ENCODE results near the gene PRSS48.
"Not testable (repeated sequence)": the region's sequence is repeated elsewhere in the genome, so short reads cannot be mapped to it uniquely, and the experiment has no call there.

PRSS48 gene

GRCh38 chr4:151318307-151319006 is 41.5 kb downstream of the PRSS48 start:
- no peak for DNase-seq (ENCODE audit: low spot score)

DNA sequence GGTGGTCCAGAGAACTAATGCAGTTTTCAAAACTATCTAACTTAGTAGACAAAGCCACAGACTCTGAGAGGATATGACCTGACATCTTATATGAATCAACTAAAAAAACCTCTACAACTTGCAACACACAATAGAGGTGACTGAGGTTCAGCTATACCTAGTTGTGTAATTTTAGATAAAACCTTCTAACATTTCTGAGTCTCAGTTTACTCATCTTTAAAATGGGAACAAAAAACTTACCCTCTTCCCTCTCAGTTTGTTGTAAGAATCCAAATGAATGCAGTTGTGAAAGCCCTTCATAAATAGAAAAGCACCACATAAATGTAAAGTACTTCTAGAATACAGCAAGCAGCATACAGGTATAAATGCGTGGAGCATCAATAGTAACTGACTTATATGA is 42.5 kb downstream of the PRSS48 start:
- DNase-seq (ENCODE audit: low spot score), result no peak

DNA sequence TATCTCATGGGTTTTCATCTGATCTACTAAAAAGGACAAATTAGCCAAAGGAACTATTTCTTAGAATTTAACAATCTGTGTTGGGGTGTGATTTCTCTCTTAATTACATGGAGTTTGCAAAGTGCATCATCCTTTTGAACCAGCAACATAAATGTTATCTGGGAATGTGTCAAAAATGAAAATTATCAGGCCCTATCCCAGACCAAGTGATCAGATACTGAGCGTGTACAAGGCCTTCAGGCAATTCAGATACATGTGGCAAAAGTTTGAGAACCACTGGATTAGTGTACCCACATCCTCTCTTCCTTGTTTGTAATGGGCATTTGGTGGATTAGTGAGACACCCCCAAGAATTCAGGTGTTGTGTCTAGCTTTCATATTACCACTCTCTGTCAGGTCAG is 44.6 kb downstream of the PRSS48 start:
- no peak for DNase-seq (ENCODE audit: low spot score)

DNA sequence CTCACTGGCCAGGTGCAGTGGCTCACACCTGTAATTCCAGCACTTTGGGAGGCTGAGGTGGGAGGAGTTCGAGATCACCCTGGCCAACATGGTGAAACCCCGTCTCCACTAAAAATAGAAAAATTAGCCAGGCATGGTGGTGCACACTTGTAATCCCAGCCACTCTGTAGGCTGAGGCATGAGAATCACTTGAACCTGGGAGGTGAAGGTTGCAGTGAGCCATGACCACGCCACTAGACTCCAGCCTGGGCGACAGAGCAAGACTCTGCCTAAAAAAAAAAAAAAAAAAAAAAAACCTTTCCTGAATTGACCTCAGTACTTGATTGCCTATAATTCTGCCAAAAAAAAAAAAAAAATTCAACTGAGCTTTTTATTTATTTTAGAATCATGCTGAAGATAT is 45.2 kb downstream of the PRSS48 start:
- not testable (repeated sequence) for DNase-seq (ENCODE audit: low spot score)

DNA sequence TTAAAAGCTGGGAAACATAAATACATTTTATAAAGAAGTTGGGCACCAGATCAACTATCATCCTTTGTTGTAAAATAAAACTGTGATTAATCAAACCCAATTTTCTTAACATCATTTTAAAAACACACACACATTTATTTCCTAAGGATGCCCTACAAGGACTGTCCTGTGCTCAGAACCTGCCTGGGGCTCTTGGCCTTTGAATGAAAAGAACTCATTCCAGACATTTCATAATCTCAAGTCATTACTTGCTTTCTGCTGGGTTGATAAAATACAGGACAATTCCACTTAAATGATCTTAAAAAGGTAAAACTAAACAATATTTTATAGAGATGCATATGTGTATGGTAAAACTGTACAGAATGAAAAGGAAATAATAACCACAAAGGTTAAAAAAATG is 45.6 kb downstream of the PRSS48 start:
- no peak for DNase-seq (ENCODE audit: low spot score)

- no peak for DNase-seq (ENCODE audit: low spot score)
These were observed 46.7 kb downstream of the PRSS48 start for GRCh38 chr4:151323667-151324066.

GRCh38 chr4:151324124-151324751 is 47.3 kb downstream of the PRSS48 start:
- peak; percentile 29 for DNase-seq (ENCODE audit: low spot score)

DNA sequence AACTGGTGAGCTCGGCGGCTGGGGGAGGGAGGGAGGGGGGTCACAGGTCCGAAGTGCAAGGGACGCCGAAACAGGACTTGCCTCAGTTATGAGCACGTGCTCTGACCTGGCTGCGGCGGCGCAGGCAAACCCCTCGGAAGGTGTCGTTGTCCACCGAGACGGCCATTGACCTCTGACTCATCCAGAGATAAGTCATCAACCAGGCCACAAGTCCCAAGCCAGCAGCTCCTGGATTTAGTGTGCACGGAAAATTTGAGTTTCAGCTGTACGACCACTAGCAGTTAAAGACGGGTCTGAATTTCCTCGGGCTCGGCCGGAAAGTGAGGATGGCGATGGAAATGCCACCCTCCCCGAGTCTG is 47.8 kb downstream of the PRSS48 start:
- peak; percentile 47 for DNase-seq (ENCODE audit: low spot score)

DNA sequence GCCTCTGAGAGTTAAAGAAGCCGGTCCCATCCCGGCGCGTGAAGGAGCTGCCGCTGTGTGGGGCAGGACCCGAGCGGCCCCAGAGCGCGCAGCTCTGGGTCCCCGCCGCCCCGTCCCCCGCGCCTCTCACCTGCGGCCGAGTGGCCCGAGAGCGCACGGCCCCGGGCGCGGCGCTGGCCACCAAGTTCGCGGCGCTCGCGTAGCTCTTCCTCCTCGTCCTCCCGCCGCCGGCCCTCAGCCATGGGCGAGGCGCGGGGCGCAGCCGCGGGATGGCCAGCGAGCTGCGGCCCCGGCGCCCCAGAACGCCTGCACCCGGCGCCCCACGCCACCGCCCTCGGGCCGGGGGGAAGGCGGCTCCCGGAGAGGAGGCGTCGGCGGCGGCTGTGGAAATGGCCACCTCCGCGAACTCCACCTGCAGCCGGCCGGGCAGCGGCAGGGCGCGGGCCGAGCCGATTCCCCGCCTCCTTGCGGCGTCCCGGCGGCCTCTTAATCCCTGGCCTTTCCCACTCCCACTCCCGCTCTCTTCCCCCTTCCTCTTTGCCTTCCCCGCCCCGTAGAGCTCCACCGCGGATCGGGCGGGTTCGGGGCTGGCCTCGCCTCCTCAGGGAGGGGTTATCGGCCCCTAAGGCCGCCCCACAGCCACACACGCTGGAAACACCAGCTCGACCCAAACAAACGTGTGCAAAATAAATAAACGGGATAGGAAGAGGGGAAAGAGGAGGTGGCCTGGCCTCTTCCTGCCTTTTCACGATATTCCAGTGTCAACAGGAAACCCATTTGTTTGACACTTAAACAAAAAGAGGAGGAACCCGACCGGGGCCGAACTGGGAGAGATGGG is 48.4 kb downstream of the PRSS48 start, which contains the start of gene SH3D19:
Gene SH3D19 (minus strand): TSS at position 495 of the 838 bp plus-strand sequence. CDS start 253 bp downstream, at position 242.
- peak; percentile 76 for DNase-seq (ENCODE audit: low spot score)

DNA sequence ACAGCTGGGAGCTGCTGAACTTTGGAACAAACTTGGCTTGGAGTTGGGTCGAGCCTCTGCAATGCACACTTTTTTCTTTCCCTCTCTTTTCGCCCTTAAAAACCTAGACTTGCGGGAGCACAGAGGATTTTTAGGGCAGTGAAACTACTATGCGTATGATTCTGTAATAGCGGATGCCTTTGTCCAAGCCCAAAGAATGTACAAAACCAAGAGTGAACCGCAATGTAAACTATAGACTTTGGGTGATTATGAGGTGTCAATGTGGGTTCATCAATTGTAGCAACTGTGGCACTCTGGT is 48.9 kb downstream of the PRSS48 start:
- no peak for DNase-seq (ENCODE audit: low spot score)

DNA sequence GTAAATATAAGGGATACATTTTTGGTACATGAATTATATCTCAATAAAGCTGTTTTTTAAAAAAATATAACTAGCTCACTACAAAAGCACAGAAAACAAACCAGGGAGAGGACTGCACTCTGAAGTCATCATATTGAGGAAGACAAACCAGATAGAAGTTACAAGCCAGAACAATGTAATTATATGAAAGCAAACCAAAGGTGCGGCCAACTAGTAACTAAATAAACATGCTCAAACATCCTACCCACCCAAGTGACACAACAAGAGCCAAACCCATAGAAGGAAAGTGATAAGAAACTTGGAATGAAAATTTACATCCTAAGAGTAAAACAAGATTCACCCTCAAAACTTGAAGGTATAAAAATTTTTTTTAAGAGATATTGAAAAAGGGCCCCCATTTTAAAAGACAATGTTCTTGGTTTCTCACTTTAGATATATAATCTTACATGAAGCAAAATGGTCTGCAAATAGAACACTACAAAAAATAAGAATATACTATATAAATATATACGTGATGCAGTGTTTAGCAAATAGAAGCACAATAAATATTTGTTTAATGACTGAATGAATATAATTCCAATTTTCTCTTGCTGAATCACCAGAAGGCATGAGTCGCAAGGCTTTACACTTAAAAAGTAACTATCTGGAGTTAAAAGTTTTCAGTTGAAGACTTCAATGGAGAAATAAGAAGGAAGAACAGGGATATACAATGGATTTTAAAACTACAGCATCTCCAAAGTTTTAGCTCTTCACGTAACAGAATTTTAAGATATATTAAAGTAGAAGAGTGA is 52.5 kb downstream of the PRSS48 start:
- DNase-seq (ENCODE audit: low spot score), result no peak

DNA sequence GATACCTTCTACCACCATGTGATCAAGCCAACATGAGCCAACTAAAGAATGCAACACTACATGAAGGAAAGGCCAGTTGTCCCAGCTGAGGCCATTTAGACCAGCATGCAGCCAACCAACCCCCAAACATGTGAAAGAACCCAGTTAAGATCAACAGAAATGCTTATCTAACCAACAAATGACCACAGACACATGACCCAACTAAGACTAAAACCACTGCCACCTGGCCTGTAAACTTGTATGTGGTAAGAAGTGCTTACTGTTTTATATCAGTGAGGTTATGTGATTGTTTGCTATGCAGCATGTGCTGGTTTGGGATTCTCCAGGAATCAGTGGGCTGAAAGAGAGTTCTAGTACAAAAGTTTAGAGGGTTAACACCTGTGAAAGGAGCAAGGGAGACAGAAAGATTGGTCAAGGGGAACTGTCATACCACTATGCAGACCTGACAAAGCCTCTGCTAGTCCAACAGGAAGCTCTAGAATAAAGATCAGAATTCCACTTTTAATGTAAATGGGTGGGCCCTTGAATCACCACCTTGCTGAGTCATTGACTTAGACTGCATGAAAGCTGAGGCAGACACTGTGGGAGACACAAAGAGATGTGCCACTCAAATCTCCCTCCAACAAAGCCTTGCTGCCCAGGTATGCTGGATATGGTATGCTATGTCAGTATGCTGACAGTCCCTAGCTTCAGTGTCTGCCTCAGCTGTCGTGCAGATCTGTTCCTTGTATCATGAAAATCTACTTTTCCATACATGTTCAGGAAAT is 54.5 kb downstream of the PRSS48 start:
- DNase-seq (ENCODE audit: low spot score), result no peak

- no peak for DNase-seq (ENCODE audit: low spot score)
These were observed 62.5 kb downstream of the PRSS48 start for GRCh38 chr4:151339467-151339866.

DNA sequence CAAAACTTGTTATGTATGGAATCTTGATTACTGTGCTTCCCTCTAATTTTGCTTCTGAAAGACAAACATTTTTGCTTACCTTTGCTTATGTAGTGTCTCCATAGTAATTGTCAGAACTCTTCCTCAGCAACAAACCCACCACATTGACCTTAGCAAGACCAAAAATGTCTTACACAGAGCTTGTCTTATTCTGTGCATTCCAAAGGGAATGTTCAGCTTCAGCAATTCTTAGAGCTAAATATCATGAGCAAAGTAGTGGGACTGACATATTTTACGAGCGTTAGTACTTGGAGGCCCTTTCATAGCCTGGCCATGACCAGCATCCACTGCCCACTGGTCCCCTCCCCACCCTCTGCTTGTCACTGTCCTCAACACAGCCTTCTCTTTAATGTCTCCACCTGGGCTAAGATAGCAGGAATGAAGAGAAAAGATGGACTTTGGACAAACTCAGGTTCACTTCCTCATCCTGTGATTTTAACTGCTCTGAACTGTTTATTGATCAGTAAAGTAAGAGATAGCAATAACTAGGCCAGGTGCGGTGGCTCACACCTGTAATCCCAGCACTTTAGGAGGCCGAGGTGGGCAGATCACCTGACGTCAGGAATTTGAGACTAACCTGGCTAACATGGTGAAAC is 63.9 kb downstream of the PRSS48 start:
- DNase-seq (ENCODE audit: low spot score), result no peak

All from putamen (tissue), 1 donor.